SK-N-SH treated with all-trans-retinoic acid at 6 μM for 48 hours (cell line): ENCODE results near the gene LYRM4.

Source experiments
- ATAC-seq: fragments of 200-7000 bp; cut with Tn5 transposase; 3 replicates; pipeline ENCODE4 v1.9.1; 2020; ENCODE audit warnings: mild to moderate bottlenecking, moderate library complexity
- ARNTL ChIP-seq: fragments of 450-650 bp; formaldehyde crosslinking; IDR thresholded peaks from 2 replicates; pipeline ENCODE4 v1.5.0; 2020; ENCODE audit warnings: low read depth, mild to moderate bottlenecking, moderate library complexity, borderline replicate concordance
- BACH2 ChIP-seq: fragments of 250-450 bp; sonication (Bioruptor Pico); IDR thresholded peaks from 2 replicates; pipeline ENCODE4 v1.9.0; 2021; ENCODE audit warnings: mild to moderate bottlenecking, borderline replicate concordance
- CSDC2 ChIP-seq: fragments of 250-450 bp; sonication (Bioruptor Pico); IDR thresholded peaks from 2 replicates; pipeline ENCODE4 v1.5.0; 2020; ENCODE audit warnings: mild to moderate bottlenecking, moderate library complexity
- ESRRG ChIP-seq: fragments of 250-450 bp; sonication (Bioruptor Pico); IDR thresholded peaks from 2 replicates; pipeline ENCODE4 v1.6.1; 2021; ENCODE audit warnings: mild to moderate bottlenecking
- GLIS3 ChIP-seq: fragments of 250-450 bp; sonication (Bioruptor Pico); IDR thresholded peaks from 2 replicates; pipeline ENCODE4 v1.5.0; 2020; ENCODE audit warnings: mild to moderate bottlenecking, moderate library complexity
- ISL1 ChIP-seq: fragments of 250-450 bp; sonication (Bioruptor Pico); IDR thresholded peaks from 2 replicates; pipeline ENCODE4 v2.1.2; 2022; ENCODE audit warnings: mild to moderate bottlenecking, moderate library complexity
- OSR1 ChIP-seq: fragments of 250-450 bp; sonication (Bioruptor Pico); IDR thresholded peaks from 2 replicates; pipeline ENCODE4 v1.8.0; 2022; ENCODE audit warnings: moderate library complexity, mild to moderate bottlenecking, inconsistent platforms
- PPARA ChIP-seq: fragments of 250-450 bp; sonication (Bioruptor Pico); IDR thresholded peaks from 2 replicates; pipeline ENCODE4 v1.5.0; 2020; ENCODE audit warnings: mild to moderate bottlenecking, borderline replicate concordance
- RARB ChIP-seq: fragments of 250-450 bp; sonication (Bioruptor Pico); IDR thresholded peaks from 2 replicates; pipeline ENCODE4 v1.8.0; 2021; ENCODE audit warnings: mild to moderate bottlenecking, moderate library complexity
- TCF4 ChIP-seq: fragments of 250-450 bp; sonication (Bioruptor Pico); IDR thresholded peaks from 2 replicates; pipeline ENCODE4 v1.8.0; 2021; ENCODE audit warnings: mild to moderate bottlenecking, moderate library complexity, borderline replicate concordance
- TOX ChIP-seq: fragments of 250-450 bp; sonication (Bioruptor Pico); IDR thresholded peaks from 2 replicates; pipeline ENCODE4 v1.8.0; 2021; ENCODE audit warnings: mild to moderate bottlenecking, moderate library complexity, borderline replicate concordance
- ZC3H10 ChIP-seq: fragments of 250-450 bp; sonication (Bioruptor Pico); IDR thresholded peaks from 2 replicates; pipeline ENCODE4 v1.5.1; 2021; ENCODE audit warnings: mild to moderate bottlenecking, moderate library complexity
- ZFP3 ChIP-seq: fragments of 250-450 bp; sonication (Bioruptor Pico); IDR thresholded peaks from 2 replicates; pipeline ENCODE4 v1.5.0; 2020; ENCODE audit warnings: mild to moderate bottlenecking, moderate library complexity
- ZFP30 ChIP-seq: fragments of 450-650 bp; formaldehyde crosslinking; IDR thresholded peaks from 2 replicates; pipeline ENCODE4 v1.5.0; 2022; ENCODE audit warnings: mild to moderate bottlenecking, moderate library complexity
- ZNF565 ChIP-seq: fragments of 450-650 bp; formaldehyde crosslinking; conservative IDR thresholded peaks from 2 replicates; pipeline ENCODE4 v1.5.0; 2020; ENCODE audit warnings: low read depth, mild to moderate bottlenecking, moderate library complexity
- ZNF8 ChIP-seq: fragments of 450-650 bp; formaldehyde crosslinking; IDR thresholded peaks from 2 replicates; pipeline ENCODE4 v1.5.0; 2020; ENCODE audit warnings: mild to moderate bottlenecking, moderate library complexity
- TF ChIP-seq, protein P1 (sequence below): fragments of 250-450 bp; sonication (Bioruptor Pico); IDR thresholded peaks from 2 replicates; pipeline ENCODE4 v1.5.1; 2021; ENCODE audit warnings: mild to moderate bottlenecking, moderate library complexity
- TF ChIP-seq, protein P2 (sequence below): fragments of 250-450 bp; sonication (Bioruptor Pico); IDR thresholded peaks from 2 replicates; pipeline ENCODE4 v1.8.0; 2020; ENCODE audit warnings: mild to moderate bottlenecking, moderate library complexity, borderline replicate concordance
- TF ChIP-seq, protein P3 (sequence below): fragments of 250-450 bp; sonication (Bioruptor Pico); IDR thresholded peaks from 2 replicates; pipeline ENCODE4 v1.5.1; 2020; ENCODE audit warnings: low read depth, mild to moderate bottlenecking, moderate library complexity
- TF ChIP-seq, protein P4 (sequence below): fragments of 250-450 bp; sonication (Bioruptor Pico); IDR thresholded peaks from 2 replicates; pipeline ENCODE4 v1.8.0; 2021; ENCODE audit warnings: low read depth, mild to moderate bottlenecking, moderate library complexity, borderline replicate concordance
- TF ChIP-seq, protein P5 (sequence below): fragments of 250-450 bp; sonication (Bioruptor Pico); IDR thresholded peaks from 2 replicates; pipeline ENCODE4 v1.5.0; 2020; ENCODE audit warnings: mild to moderate bottlenecking, moderate library complexity

The LYRM4 gene

DNA sequence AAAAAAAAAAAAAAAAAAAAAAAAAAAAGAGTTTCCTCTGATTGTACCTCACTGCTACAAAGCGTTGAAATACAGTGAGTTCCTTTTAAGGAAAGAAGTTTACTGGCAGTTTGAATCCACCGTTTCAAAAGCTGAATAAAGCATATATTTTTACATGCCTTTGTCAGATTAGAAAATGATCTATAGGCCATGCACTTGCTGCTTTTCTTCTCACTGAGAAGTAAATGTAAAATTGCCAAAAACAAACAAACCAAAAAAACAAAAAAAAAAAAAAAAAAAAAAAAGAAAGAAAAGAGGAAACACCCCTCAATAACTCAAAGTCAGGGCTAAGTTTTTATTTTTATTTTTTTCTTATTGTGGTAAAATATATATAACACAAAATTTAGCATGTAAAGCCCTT is 81.9 kb downstream of the LYRM4 start:
- TF ChIP-seq BACH2 (CRISPR knock-in tag) (no peak), TCF4 (CRISPR knock-in tag) (no peak), ISL1 (CRISPR knock-in tag) (no peak), ESRRG (no peak), RARB (CRISPR knock-in tag) (no peak), CSDC2 (CRISPR knock-in tag) (no peak), OSR1 (CRISPR knock-in tag) (no peak), ZFP3 (CRISPR knock-in tag) (no peak), PPARA (CRISPR knock-in tag) (no peak), ZNF8 (no peak), ZFP30 (CRISPR knock-in tag) (no peak), GLIS3 (no peak), ZNF565 (CRISPR knock-in tag) (no peak), ZC3H10 (CRISPR knock-in tag) (no peak), ARNTL (CRISPR knock-in tag) (no peak)
- TF ChIP-seq, protein P1, sequence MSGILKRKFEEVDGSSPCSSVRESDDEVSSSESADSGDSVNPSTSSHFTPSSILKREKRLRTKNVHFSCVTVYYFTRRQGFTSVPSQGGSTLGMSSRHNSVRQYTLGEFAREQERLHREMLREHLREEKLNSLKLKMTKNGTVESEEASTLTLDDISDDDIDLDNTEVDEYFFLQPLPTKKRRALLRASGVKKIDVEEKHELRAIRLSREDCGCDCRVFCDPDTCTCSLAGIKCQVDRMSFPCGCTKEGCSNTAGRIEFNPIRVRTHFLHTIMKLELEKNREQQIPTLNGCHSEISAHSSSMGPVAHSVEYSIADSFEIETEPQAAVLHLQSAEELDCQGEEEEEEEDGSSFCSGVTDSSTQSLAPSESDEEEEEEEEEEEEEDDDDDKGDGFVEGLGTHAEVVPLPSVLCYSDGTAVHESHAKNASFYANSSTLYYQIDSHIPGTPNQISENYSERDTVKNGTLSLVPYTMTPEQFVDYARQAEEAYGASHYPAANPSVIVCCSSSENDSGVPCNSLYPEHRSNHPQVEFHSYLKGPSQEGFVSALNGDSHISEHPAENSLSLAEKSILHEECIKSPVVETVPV (CRISPR knock-in tag): no peak
- TF ChIP-seq, protein P2, sequence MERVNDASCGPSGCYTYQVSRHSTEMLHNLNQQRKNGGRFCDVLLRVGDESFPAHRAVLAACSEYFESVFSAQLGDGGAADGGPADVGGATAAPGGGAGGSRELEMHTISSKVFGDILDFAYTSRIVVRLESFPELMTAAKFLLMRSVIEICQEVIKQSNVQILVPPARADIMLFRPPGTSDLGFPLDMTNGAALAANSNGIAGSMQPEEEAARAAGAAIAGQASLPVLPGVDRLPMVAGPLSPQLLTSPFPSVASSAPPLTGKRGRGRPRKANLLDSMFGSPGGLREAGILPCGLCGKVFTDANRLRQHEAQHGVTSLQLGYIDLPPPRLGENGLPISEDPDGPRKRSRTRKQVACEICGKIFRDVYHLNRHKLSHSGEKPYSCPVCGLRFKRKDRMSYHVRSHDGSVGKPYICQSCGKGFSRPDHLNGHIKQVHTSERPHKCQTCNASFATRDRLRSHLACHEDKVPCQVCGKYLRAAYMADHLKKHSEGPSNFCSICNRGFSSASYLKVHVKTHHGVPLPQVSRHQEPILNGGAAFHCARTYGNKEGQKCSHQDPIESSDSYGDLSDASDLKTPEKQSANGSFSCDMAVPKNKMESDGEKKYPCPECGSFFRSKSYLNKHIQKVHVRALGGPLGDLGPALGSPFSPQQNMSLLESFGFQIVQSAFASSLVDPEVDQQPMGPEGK (CRISPR knock-in tag): no peak
- TF ChIP-seq, protein P3, sequence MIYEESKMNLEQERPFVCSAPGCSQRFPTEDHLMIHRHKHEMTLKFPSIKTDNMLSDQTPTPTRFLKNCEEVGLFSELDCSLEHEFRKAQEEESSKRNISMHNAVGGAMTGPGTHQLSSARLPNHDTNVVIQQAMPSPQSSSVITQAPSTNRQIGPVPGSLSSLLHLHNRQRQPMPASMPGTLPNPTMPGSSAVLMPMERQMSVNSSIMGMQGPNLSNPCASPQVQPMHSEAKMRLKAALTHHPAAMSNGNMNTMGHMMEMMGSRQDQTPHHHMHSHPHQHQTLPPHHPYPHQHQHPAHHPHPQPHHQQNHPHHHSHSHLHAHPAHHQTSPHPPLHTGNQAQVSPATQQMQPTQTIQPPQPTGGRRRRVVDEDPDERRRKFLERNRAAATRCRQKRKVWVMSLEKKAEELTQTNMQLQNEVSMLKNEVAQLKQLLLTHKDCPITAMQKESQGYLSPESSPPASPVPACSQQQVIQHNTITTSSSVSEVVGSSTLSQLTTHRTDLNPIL (CRISPR knock-in tag): no peak
- TF ChIP-seq, protein P4, sequence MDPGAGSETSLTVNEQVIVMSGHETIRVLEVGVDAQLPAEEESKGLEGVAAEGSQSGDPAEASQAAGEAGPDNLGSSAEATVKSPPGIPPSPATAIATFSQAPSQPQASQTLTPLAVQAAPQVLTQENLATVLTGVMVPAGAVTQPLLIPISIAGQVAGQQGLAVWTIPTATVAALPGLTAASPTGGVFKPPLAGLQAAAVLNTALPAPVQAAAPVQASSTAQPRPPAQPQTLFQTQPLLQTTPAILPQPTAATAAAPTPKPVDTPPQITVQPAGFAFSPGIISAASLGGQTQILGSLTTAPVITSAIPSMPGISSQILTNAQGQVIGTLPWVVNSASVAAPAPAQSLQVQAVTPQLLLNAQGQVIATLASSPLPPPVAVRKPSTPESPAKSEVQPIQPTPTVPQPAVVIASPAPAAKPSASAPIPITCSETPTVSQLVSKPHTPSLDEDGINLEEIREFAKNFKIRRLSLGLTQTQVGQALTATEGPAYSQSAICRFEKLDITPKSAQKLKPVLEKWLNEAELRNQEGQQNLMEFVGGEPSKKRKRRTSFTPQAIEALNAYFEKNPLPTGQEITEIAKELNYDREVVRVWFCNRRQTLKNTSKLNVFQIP (CRISPR knock-in tag): no peak
- TF ChIP-seq, protein P5, sequence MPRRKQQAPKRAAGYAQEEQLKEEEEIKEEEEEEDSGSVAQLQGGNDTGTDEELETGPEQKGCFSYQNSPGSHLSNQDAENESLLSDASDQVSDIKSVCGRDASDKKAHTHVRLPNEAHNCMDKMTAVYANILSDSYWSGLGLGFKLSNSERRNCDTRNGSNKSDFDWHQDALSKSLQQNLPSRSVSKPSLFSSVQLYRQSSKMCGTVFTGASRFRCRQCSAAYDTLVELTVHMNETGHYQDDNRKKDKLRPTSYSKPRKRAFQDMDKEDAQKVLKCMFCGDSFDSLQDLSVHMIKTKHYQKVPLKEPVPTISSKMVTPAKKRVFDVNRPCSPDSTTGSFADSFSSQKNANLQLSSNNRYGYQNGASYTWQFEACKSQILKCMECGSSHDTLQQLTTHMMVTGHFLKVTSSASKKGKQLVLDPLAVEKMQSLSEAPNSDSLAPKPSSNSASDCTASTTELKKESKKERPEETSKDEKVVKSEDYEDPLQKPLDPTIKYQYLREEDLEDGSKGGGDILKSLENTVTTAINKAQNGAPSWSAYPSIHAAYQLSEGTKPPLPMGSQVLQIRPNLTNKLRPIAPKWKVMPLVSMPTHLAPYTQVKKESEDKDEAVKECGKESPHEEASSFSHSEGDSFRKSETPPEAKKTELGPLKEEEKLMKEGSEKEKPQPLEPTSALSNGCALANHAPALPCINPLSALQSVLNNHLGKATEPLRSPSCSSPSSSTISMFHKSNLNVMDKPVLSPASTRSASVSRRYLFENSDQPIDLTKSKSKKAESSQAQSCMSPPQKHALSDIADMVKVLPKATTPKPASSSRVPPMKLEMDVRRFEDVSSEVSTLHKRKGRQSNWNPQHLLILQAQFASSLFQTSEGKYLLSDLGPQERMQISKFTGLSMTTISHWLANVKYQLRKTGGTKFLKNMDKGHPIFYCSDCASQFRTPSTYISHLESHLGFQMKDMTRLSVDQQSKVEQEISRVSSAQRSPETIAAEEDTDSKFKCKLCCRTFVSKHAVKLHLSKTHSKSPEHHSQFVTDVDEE (CRISPR knock-in tag): no peak
- ATAC-seq: no peak

DNA sequence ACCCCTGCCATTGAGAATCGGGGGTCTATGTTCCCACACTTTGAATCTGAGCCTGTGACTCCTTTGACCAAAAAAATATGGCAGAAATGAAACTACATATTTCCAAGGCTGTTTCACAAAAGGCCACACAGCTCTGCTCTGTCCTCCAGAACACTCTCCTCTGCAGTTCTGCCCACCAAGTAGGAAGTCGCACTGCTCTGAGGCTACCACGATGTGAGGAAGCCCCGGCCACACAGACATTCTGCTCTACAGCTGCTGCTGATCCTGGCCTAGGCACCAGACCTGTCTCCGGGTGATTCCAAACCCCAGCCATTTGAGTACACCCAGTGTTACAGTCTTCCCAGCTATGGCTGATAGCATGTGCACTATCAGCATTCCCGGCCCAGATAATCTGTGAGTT is 85.1 kb downstream of the LYRM4 start:
- no peak for ATAC-seq
- no peak for TF ChIP-seq TCF4 (CRISPR knock-in tag)
- TF ChIP-seq ZFP3 (CRISPR knock-in tag): no peak
- TF ChIP-seq, protein P5 (CRISPR knock-in tag): no peak
- no peak for TF ChIP-seq RARB (CRISPR knock-in tag)
- TF ChIP-seq, protein P1 (CRISPR knock-in tag): no peak
- no peak for TF ChIP-seq ZC3H10 (CRISPR knock-in tag)
- TF ChIP-seq, protein P4 (CRISPR knock-in tag): no peak
- TF ChIP-seq, protein P3 (CRISPR knock-in tag): no peak
- TF ChIP-seq ISL1 (CRISPR knock-in tag): no peak
- TF ChIP-seq ZFP30 (CRISPR knock-in tag): no peak
- no peak for TF ChIP-seq PPARA (CRISPR knock-in tag)
- no peak for TF ChIP-seq TOX (CRISPR knock-in tag)
- no peak for TF ChIP-seq OSR1 (CRISPR knock-in tag)
- no peak for TF ChIP-seq ZNF565 (CRISPR knock-in tag)
- TF ChIP-seq ARNTL (CRISPR knock-in tag): no peak
